ENCODE data around the gene AFF3.

DNA sequence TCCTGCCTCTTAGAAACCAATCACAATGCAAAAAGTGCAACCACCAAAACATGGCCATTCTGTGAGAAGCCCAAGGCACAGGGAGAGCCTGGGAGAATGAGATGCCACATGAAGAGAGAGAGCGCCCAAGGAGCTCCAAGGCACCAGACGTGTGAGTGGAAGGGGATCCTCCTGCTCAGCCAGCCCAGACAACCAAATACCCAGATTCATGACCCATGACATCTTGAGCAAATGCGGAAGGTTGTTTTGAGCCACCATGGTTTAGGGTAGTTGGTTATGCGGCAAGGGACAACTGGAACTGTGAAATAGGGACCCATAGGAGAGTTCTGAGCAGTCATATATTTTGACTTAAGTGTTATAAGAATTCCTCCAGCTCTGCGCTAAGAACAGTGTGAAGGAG lies 7.0 kb downstream of the AFF3 start:
- TF ChIP-seq, protein P1, sequence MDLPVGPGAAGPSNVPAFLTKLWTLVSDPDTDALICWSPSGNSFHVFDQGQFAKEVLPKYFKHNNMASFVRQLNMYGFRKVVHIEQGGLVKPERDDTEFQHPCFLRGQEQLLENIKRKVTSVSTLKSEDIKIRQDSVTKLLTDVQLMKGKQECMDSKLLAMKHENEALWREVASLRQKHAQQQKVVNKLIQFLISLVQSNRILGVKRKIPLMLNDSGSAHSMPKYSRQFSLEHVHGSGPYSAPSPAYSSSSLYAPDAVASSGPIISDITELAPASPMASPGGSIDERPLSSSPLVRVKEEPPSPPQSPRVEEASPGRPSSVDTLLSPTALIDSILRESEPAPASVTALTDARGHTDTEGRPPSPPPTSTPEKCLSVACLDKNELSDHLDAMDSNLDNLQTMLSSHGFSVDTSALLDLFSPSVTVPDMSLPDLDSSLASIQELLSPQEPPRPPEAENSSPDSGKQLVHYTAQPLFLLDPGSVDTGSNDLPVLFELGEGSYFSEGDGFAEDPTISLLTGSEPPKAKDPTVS (IDR thresholded peaks at IDR 0.05; ENCODE audit: low read depth, low read length) = no peak
- TF ChIP-seq NFIC (IDR thresholded peaks at IDR 0.05; ENCODE audit: low read depth, low read length) (no peak), ZNF274 (IDR thresholded peaks at IDR 0.05; ENCODE audit: insufficient read depth, insufficient read length) (no peak), SUZ12 (IDR thresholded peaks at IDR 0.05; ENCODE audit: unreplicated experiment) (no peak), SIX5 (IDR thresholded peaks at IDR 0.05; ENCODE audit: low read depth, low read length, severe bottlenecking) (no peak), RCOR1 (conservative IDR thresholded peaks at IDR 0.05; ENCODE audit: low read depth, low read length) (no peak)
- TF ChIP-seq, protein P2, sequence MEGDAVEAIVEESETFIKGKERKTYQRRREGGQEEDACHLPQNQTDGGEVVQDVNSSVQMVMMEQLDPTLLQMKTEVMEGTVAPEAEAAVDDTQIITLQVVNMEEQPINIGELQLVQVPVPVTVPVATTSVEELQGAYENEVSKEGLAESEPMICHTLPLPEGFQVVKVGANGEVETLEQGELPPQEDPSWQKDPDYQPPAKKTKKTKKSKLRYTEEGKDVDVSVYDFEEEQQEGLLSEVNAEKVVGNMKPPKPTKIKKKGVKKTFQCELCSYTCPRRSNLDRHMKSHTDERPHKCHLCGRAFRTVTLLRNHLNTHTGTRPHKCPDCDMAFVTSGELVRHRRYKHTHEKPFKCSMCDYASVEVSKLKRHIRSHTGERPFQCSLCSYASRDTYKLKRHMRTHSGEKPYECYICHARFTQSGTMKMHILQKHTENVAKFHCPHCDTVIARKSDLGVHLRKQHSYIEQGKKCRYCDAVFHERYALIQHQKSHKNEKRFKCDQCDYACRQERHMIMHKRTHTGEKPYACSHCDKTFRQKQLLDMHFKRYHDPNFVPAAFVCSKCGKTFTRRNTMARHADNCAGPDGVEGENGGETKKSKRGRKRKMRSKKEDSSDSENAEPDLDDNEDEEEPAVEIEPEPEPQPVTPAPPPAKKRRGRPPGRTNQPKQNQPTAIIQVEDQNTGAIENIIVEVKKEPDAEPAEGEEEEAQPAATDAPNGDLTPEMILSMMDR (IDR thresholded peaks at IDR 0.05 in 2 of 3, conservative IDR thresholded peaks at IDR 0.05 in 1 of 3; ENCODE audit: control insufficient read depth in 2 of 3, extremely low read depth in 1 of 3, insufficient read depth in 1 of 3, low read depth in 3 of 3, low read length in 3 of 3) = no peak

Data from GM12878 (cell line).